ENCODE data around the gene NLE1. TPM values are rescaled to one million over a fixed set of nuclear protein-coding genes. Genes with fewer than 3 reads are reported as not detected.

Gene NLE1
- total and polyA plus RNA-seq, 12 donors, result 5.0 to 18.7 (median 11.8) TPM

DNA sequence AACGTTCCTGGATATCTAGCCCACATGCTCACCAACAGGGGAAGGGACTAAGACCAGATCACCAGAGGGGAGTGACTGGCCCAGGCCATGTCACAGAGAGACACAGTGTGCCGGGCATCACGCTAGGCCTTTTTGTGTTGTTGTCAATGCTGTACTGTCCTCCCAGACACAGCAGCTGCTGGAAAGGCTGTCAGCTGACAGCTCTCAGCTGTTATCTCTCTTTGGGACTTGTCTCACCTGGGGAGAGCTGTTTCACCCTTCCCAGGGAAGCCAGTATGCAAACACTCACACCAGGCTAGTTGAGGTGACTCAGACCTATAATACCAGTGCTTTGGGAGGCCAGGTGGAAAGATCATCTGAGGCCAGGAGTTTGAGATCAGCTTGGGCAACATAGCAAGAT, 24.9 kb upstream of the NLE1 start:
- Histone ChIP-seq H3K4me1 (replicated peaks in 1 of 2) (no peaks in the 10 kb centered on the region), H3K36me3 (replicated peaks in 1 of 2) (no peaks in the 10 kb centered on the region), H3K27ac (no peak overlapping the region), H3K9me3 (replicated peaks in 1 of 3) (no peaks in the 10 kb centered on the region), H3K27me3 (no peaks in the 10 kb centered on the region), H3K4me3 (no peak overlapping the region)
- TF ChIP-seq POLR2A (IDR thresholded peaks at IDR 0.05) (no peak), CTCF (IDR thresholded peaks at IDR 0.05) (no peak)
- 49 to 61% (median 51%) methylated on average over 1 to 3 of the region's 3 CpGs for WGBS, 4 donors
- DNase-seq, result no peak
- intact Hi-C loops (cut with DNase I), result loop anchor here in 1 of 2 donors (10.0 kb wide), 2 partner anchors 148 to 578 kb away; no protein-coding TSS in a partner anchor

- Histone ChIP-seq H3K27ac (no peak overlapping the region), H3K9me3 (replicated peaks in 1 of 3) (no peaks in the 10 kb centered on the region), H3K4me3 (no peak overlapping the region), H3K27me3 (peaks cover 3% of the 10 kb centered on the region), H3K36me3 (replicated peaks in 1 of 2) (no peaks in the 10 kb centered on the region), H3K4me1 (replicated peaks in 1 of 2) (no peaks in the 10 kb centered on the region)
- intact Hi-C loops (cut with DNase I), result loop anchor here in 1 of 2 donors (10.0 kb wide), 2 partner anchors 148 to 578 kb away; no protein-coding TSS in a partner anchor
- DNase-seq, result no peak
- 63 to 86% (median 76%) methylated on average over 4 to 5 of the region's 5 CpGs for WGBS, 4 donors
- no peak for TF ChIP-seq POLR2A (IDR thresholded peaks at IDR 0.05)
Measured at GRCh38 chr17:35166526-35166925, 24.4 kb upstream of the NLE1 start.

DNA sequence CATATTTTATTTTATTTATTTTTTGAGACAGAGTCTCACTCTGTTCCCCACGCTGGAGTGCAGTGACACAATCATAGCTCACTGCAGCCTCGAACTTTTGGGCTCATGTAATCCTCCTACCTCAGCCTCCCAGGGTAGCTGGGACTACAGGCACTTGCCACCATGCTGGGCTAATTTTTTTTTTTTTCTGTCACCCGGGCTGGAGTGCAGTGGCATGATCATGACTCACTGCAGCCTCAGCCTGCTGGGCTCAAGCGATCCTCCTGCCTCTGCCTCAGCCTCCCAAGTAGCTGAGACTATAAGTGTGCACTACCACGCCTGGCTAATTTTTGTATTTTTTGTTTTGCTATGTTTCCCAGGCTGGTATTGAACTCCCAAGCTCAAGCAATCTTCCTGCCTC, 22.6 kb upstream of the NLE1 start:
- intact Hi-C loops (cut with DNase I), result loop anchor here in 1 of 2 donors (10.0 kb wide), 2 partner anchors 150 to 580 kb away; no protein-coding TSS in a partner anchor
- WGBS, 4 donors, result 67 to 79% (median 72%) methylated on average over 5 of the region's 5 CpGs
- Histone ChIP-seq H3K9me3 (replicated peaks in 1 of 3) (no peaks in the 10 kb centered on the region), H3K36me3 (replicated peaks in 1 of 2) (no peaks in the 10 kb centered on the region), H3K4me1 (replicated peaks in 1 of 2) (no peaks in the 10 kb centered on the region), H3K27me3 (peaks cover 7% of the 10 kb centered on the region), H3K27ac (no peak overlapping the region), H3K4me3 (no peak overlapping the region)
- no peak for DNase-seq
- no peak for TF ChIP-seq POLR2A (IDR thresholded peaks at IDR 0.05)
- no peak for TF ChIP-seq CTCF (IDR thresholded peaks at IDR 0.05)

- intact Hi-C loops (cut with DNase I), result loop anchor here in 1 of 2 donors (10.0 kb wide), 2 partner anchors 151 to 581 kb away; no protein-coding TSS in a partner anchor
- DNase-seq, result no peak
- Histone ChIP-seq H3K4me1 (replicated peaks in 1 of 2) (no peaks in the 10 kb centered on the region), H3K27me3 (peaks cover 7% of the 10 kb centered on the region), H3K36me3 (replicated peaks in 1 of 2) (no peaks in the 10 kb centered on the region), H3K9me3 (replicated peaks in 1 of 3) (no peaks in the 10 kb centered on the region), H3K4me3 (no peak overlapping the region), H3K27ac (no peak overlapping the region)
- whole genome bisulfite sequencing, 4 donors, result 94 to 95% (median 94%) methylated on average over 7 of the region's 7 CpGs; no CpG with 5 or more reads in 1 of the 4 donors
- no peak for TF ChIP-seq CTCF (IDR thresholded peaks at IDR 0.05)
Measured at GRCh38 chr17:35163886-35164285, 21.8 kb upstream of the NLE1 start.

DNA sequence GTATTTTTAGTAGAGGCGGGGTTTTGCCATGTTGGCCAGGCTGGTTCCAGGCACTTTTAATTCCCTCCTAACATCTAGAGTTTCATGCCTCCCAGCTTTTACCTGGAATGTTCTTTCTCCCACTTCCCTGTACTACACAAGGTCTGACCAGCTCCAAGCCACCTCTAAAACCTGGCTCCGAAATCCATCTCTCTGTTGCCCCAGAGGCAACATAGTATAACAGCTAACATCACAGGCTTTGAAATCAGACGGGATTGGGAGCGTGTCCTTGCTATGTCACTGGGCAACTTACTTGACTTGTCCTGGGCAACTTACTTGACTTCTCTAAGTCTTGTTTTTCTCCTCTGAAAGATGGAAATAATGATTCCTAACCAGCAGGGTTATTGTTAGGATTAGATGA, 20.7 kb upstream of the NLE1 start:
- Histone ChIP-seq H3K9me3 (replicated peaks in 1 of 3) (no peaks in the 10 kb centered on the region), H3K27ac (no peak overlapping the region), H3K4me1 (replicated peaks in 1 of 2) (no peaks in the 10 kb centered on the region), H3K36me3 (replicated peaks in 1 of 2) (no peaks in the 10 kb centered on the region), H3K4me3 (no peak overlapping the region), H3K27me3 (peaks cover 7% of the 10 kb centered on the region)
- WGBS, 4 donors, result 71 to 85% (median 73%) methylated on average over 4 of the region's 4 CpGs
- no peak for TF ChIP-seq CTCF (IDR thresholded peaks at IDR 0.05)
- no peak for TF ChIP-seq POLR2A (IDR thresholded peaks at IDR 0.05)
- intact Hi-C loops (cut with DNase I), result loop anchor here in 1 of 2 donors (10.0 kb wide), 2 partner anchors 152 to 582 kb away; no protein-coding TSS in a partner anchor
- DNase-seq, result no peak

All from adrenal gland (tissue), 12 donors.